OCI-LY3 (cell line): ENCODE results near the gene SFMBT1.

Experiments
- EZH2phosphoT487 ChIP-seq: fragments of 200-600 bp; shearing (Covaris generic); IDR thresholded peaks from 2 replicates; pipeline ENCODE4 v1.6.1; 2018; ENCODE audit warnings: antibody characterized with exemption, mixed run types, low read depth
- TF ChIP-seq, protein P1 (sequence below): fragments of 200-600, 300-600 bp; sonication (generic); IDR thresholded peaks from 2 replicates; pipeline ENCODE4 v1.5.1; 2014; ENCODE audit warnings: antibody characterized with exemption, low read length, low read depth

- TF ChIP-seq, protein P1, sequence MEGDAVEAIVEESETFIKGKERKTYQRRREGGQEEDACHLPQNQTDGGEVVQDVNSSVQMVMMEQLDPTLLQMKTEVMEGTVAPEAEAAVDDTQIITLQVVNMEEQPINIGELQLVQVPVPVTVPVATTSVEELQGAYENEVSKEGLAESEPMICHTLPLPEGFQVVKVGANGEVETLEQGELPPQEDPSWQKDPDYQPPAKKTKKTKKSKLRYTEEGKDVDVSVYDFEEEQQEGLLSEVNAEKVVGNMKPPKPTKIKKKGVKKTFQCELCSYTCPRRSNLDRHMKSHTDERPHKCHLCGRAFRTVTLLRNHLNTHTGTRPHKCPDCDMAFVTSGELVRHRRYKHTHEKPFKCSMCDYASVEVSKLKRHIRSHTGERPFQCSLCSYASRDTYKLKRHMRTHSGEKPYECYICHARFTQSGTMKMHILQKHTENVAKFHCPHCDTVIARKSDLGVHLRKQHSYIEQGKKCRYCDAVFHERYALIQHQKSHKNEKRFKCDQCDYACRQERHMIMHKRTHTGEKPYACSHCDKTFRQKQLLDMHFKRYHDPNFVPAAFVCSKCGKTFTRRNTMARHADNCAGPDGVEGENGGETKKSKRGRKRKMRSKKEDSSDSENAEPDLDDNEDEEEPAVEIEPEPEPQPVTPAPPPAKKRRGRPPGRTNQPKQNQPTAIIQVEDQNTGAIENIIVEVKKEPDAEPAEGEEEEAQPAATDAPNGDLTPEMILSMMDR = no peak
- no peak for TF ChIP-seq EZH2phosphoT487
Observed at GRCh38 chr3:53035825-53036619, 9.9 kb downstream of the SFMBT1 start.
